A673 (cell line): ENCODE data around the gene ZNRF2. TPM values are rescaled to one million over a fixed set of nuclear protein-coding genes. Genes with fewer than 3 reads are reported as not detected.

Source experiments
- BruUV-seq: library from RNA; stranded (reverse); fragments of 400-500 nt; replicated peaks from 2 replicates; lab custom pipeline; 2021; lab: Mats Ljungman, UMichigan
- CTCF ChIA-PET: fragments of 300-600 bp; sonication (Branson Sonifier 250); formaldehyde crosslinking; loops from one replicate; lab custom pipeline; 2022; ENCODE audit warnings: antibody characterized with exemption; lab: Charles Lee
- POLR2A ChIA-PET: fragments of 300-600 bp; sonication (Branson Sonifier 250); formaldehyde crosslinking; loops from one replicate; lab custom pipeline; 2022; ENCODE audit warnings: antibody characterized with exemption; ENCODE audit not compliant: low non-redundant PET; lab: Charles Lee
- DNase-seq: peaks from one replicate; pipeline ENCODE4 v3.0.0-alpha.2; 2015; ENCODE audit warnings: low spot score
- H3K27ac ChIP-seq: fragments of 200-600 bp; sonication (generic); 2 replicates; pipeline ENCODE4 v1.5.1; 2016; ENCODE audit warnings: mixed run types, low read depth, mild to moderate bottlenecking, mixed read lengths, antibody characterized with exemption, low read length; ENCODE audit not compliant: poor library complexity, severe bottlenecking
- H3K27me3 ChIP-seq: fragments of 200-600 bp; sonication (generic); replicated peaks from 2 replicates; pipeline ENCODE4 v1.6.1; 2017; ENCODE audit warnings: mixed run types, low read depth, mild to moderate bottlenecking, mixed read lengths, antibody characterized with exemption, low read length; ENCODE audit not compliant: insufficient read depth, poor library complexity
- H3K36me3 ChIP-seq: fragments of 200-600 bp; sonication (generic); 2 replicates; pipeline ENCODE4 v1.6.1; 2016; ENCODE audit warnings: mixed run types, mild to moderate bottlenecking, mixed read lengths, antibody characterized with exemption, low read length; ENCODE audit not compliant: insufficient read depth, poor library complexity, severe bottlenecking
- H3K4me1 ChIP-seq: fragments of 200-600 bp; sonication (generic); 2 replicates; pipeline ENCODE4 v1.6.1; 2017; ENCODE audit warnings: mixed run types, mild to moderate bottlenecking, mixed read lengths, antibody characterized with exemption, low read length; ENCODE audit not compliant: insufficient read depth, poor library complexity, severe bottlenecking
- H3K4me3 ChIP-seq: fragments of 200-600 bp; sonication (generic); 2 replicates; pipeline ENCODE4 v1.5.1; 2016; ENCODE audit warnings: low read depth, mixed run types, mild to moderate bottlenecking, mixed read lengths, low read length; ENCODE audit not compliant: poor library complexity, severe bottlenecking
- H3K9me3 ChIP-seq: fragments of 200-600 bp; sonication (generic); 2 replicates; pipeline ENCODE4 v1.6.1; 2016; ENCODE audit warnings: mixed run types, low read depth, mild to moderate bottlenecking, mixed read lengths, antibody characterized with exemption, low read length; ENCODE audit not compliant: poor library complexity, severe bottlenecking
- CTCF ChIP-seq: fragments of 300-800, 200-600 bp; sonication (generic); conservative IDR thresholded peaks from 2 replicates; pipeline ENCODE4 v1.5.1; 2017; ENCODE audit warnings: low read depth, mild to moderate bottlenecking, antibody characterized with exemption, low read length, moderate library complexity, mixed read lengths
- EZH2 ChIP-seq: fragments of 200-600 bp; sonication (generic); IDR thresholded peaks from 2 replicates; pipeline ENCODE4 v1.6.1; 2017; ENCODE audit warnings: borderline replicate concordance, low read depth, mild to moderate bottlenecking, mixed read lengths, antibody characterized with exemption, low read length; ENCODE audit not compliant: poor library complexity, severe bottlenecking
- intact Hi-C: fragments of 100-400 bp; cut with micrococcal nuclease; formaldehyde crosslinking; loops from one replicate; pipeline ENCODE4 v1.10.0; 2022; ENCODE audit not compliant: unreplicated experiment
- total RNA-seq: library from RNA; stranded (reverse); gene quantifications from 2 replicates; pipeline ENCODE4 v1.2.3, GENCODE V29; 2021

ZNRF2 gene
- total RNA-seq, 1 experiment from 2014 or later = 8.1 TPM

- TF ChIP-seq CTCF (no peak), EZH2 (no peak)
- POLR2A ChIA-PET = no interaction called here
- CTCF ChIA-PET = no interaction called here
- BruUV-seq = no TSS peak
- H3K4me1 ChIP-seq = peaks cover 31% of the 10 kb centered on the region
- H3K27ac ChIP-seq = no peak overlapping the region
- no peaks in the 10 kb centered on the region for H3K27me3 ChIP-seq
- H3K4me3 ChIP-seq = no peak overlapping the region
- no peak for DNase-seq
- intact Hi-C loops = no loop called here
- no peaks in the 10 kb centered on the region for H3K9me3 ChIP-seq
- no peaks in the 10 kb centered on the region for H3K36me3 ChIP-seq
These were observed 82.2 kb downstream of the ZNRF2 start for GRCh38 chr7:30366606-30367005.

GRCh38 chr7:30367561-30367960 lies 83.2 kb downstream of the ZNRF2 start:
- H3K4me3 ChIP-seq = no peak overlapping the region
- H3K4me1 ChIP-seq = peaks cover 31% of the 10 kb centered on the region
- no peak for DNase-seq
- BruUV-seq = no TSS peak
- TF ChIP-seq CTCF = no peak
- no peak for TF ChIP-seq EZH2
- intact Hi-C loops = no loop called here
- CTCF ChIA-PET = no interaction called here
- no peaks in the 10 kb centered on the region for H3K9me3 ChIP-seq
- no peak overlapping the region for H3K27ac ChIP-seq
- POLR2A ChIA-PET = no interaction called here
- no peaks in the 10 kb centered on the region for H3K27me3 ChIP-seq
- no peaks in the 10 kb centered on the region for H3K36me3 ChIP-seq

- ChIA-PET CTCF (no interaction called here), POLR2A (no interaction called here)
- Histone ChIP-seq H3K4me3 (no peak overlapping the region), H3K9me3 (no peaks in the 10 kb centered on the region), H3K27me3 (no peaks in the 10 kb centered on the region), H3K27ac (no peak overlapping the region), H3K36me3 (no peaks in the 10 kb centered on the region), H3K4me1 (peaks cover 31% of the 10 kb centered on the region)
- no TSS peak for BruUV-seq
- TF ChIP-seq EZH2 (no peak), CTCF (no peak)
- no peak for DNase-seq
- intact Hi-C loops = no loop called here
These were observed 85.5 kb downstream of the ZNRF2 start for GRCh38 chr7:30369879-30370278.
